NB4 (cell line): ENCODE results near the gene UROC1.
A peak's percentile ranks its signal among the peaks of the same experiment; 100 is the strongest.

Experiments
- DNase-seq: peaks from one replicate; pipeline ENCODE4 v3.0.0; 2010; ENCODE audit warnings: low read depth
- H3K4me3 ChIP-seq: one replicate; pipeline ENCODE4 v1.5.1; 2011; ENCODE audit warnings: mild to moderate bottlenecking, low read depth, low read length, moderate library complexity
- MAX ChIP-seq: IDR thresholded peaks from 2 replicates; pipeline ENCODE4 v1.6.1; 2011; ENCODE audit warnings: low read depth, low read length
- MYC ChIP-seq: IDR thresholded peaks from 2 replicates; pipeline ENCODE4 v1.6.1; 2011; ENCODE audit warnings: low read depth, low read length
- POLR2A ChIP-seq: IDR thresholded peaks from 2 replicates; pipeline ENCODE4 v1.6.1; 2011; ENCODE audit warnings: mild to moderate bottlenecking; ENCODE audit not compliant: insufficient read length; ENCODE audit errors: extremely low read depth
- TF ChIP-seq, protein P1 (sequence below): IDR thresholded peaks from one replicate; pipeline ENCODE4 v1.5.1; 2012; ENCODE audit warnings: low read depth, low read length

The UROC1 gene

GRCh38 chr3:126529585-126530170 is 12.1 kb upstream of the UROC1 start:
- TF ChIP-seq MAX: no peak
- TF ChIP-seq MYC: no peak
- TF ChIP-seq POLR2A: no peak
- peak; percentile 73 for DNase-seq
- H3K4me3 ChIP-seq: peak overlapping the region; percentile 11

- TF ChIP-seq POLR2A (no peak), MAX (peak; percentile 73), MYC (peak; percentile 73)
- TF ChIP-seq, protein P1, sequence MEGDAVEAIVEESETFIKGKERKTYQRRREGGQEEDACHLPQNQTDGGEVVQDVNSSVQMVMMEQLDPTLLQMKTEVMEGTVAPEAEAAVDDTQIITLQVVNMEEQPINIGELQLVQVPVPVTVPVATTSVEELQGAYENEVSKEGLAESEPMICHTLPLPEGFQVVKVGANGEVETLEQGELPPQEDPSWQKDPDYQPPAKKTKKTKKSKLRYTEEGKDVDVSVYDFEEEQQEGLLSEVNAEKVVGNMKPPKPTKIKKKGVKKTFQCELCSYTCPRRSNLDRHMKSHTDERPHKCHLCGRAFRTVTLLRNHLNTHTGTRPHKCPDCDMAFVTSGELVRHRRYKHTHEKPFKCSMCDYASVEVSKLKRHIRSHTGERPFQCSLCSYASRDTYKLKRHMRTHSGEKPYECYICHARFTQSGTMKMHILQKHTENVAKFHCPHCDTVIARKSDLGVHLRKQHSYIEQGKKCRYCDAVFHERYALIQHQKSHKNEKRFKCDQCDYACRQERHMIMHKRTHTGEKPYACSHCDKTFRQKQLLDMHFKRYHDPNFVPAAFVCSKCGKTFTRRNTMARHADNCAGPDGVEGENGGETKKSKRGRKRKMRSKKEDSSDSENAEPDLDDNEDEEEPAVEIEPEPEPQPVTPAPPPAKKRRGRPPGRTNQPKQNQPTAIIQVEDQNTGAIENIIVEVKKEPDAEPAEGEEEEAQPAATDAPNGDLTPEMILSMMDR: peak; percentile 7
- H3K4me3 ChIP-seq: peak overlapping the region; percentile 11
- DNase-seq: peak; percentile 93
These were observed 11.4 kb upstream of the UROC1 start for GRCh38 chr3:126528800-126529541.

GRCh38 chr3:126528419-126528799 is 10.8 kb upstream of the UROC1 start:
- no peak for DNase-seq
- no peak overlapping the region for H3K4me3 ChIP-seq
- TF ChIP-seq, protein P1: no peak
- TF ChIP-seq POLR2A (no peak), MAX (no peak), MYC (no peak)

DNA sequence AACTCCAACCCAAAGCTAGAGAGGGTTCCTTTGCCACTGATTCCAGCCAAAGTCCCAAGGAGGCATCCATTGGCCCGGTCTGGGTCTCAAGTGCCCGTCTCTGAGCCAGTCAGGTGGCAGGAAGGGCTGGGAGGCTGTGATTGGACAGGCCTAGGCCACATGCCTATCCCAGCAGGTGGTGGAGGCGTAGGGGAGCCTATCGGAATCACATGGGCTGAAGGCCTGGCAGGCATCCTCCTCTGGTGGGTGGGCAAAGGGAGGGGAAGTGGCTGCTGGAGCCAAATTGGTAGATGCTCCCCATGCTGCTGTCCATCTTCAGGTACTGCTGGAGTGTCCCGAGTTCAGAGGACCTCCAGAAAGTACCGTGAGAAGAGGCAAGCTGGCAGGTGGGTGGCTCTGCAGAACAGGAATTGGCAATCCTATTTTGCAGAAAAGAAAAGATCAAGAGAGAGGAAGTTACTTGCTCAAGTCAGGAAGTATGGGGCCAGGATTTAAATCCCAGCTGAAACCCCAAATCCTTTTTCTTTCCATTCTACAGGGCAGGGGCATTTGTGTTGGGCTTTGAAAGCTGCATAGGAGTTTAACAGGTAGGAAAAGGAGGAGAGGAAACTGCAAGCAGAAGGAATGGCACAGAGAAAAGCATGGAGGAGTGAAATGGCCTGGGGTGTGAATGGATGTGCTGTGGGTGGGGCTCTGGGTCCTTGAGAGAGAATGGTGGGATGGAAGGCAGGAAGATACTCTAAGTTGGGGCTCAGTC is 10.1 kb upstream of the UROC1 start:
- H3K4me3 ChIP-seq: no peak overlapping the region
- peak; percentile 39 for DNase-seq
- TF ChIP-seq POLR2A (no peak), MYC (peak; percentile 20; the same call in 1 of the 2 replicates), MAX (peak; percentile 87)
- TF ChIP-seq, protein P1: no peak

- no peak for DNase-seq
- TF ChIP-seq, protein P1: no peak
- TF ChIP-seq POLR2A (no peak), MYC (no peak), MAX (no peak)
These were observed 9.4 kb upstream of the UROC1 start for GRCh38 chr3:126527006-126527405.

DNA sequence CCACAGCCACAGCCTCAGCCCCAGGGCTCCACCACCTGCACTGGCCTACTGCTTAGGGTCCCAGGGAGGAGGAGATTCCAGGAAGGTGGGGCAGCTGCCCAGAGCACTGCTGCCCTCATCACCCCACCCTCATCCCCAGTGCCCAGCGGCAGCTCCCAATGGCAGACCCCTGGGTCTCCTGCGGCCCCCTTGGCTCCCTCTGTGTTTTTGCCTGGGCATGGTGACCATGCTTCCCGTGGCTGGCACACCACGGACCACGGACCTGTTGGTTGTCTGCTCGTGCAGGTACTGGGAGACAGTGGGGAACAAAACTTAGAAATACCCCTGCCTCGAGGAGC is 9.1 kb upstream of the UROC1 start:
- DNase-seq: no peak
- H3K4me3 ChIP-seq: no peak overlapping the region
- TF ChIP-seq POLR2A: no peak
- no peak for TF ChIP-seq MYC
- TF ChIP-seq MAX: no peak
- TF ChIP-seq, protein P1: no peak

More at GRCh38 chr3:126527006-126527405, 9.4 kb upstream of the UROC1 start:
- H3K4me3 ChIP-seq: no peak overlapping the region
